MCF 10A (cell line): ENCODE data around the gene KRT39. TPM values are rescaled to one million over a fixed set of nuclear protein-coding genes. Genes with fewer than 3 reads are reported as not detected.

ENCODE experiments used
- BruUV-seq: library from RNA; stranded (reverse); fragments of 400-500 nt; replicated peaks from 2 replicates; lab custom pipeline; 2021; lab: Mats Ljungman, UMichigan
- CTCF ChIA-PET: fragments of 300-600 bp; sonication (Branson Sonifier 250); formaldehyde crosslinking; extraction: SDS; loops from one replicate; lab custom pipeline; 2021; ENCODE audit warnings: antibody characterized with exemption, inconsistent platforms; lab: Yijun Ruan, JAX
- POLR2A ChIA-PET: fragments of 300-600, 350-650 bp; sonication (Branson Sonifier 250); formaldehyde crosslinking; extraction: SDS; loops from one replicate; lab custom pipeline; 2020; ENCODE audit warnings: antibody characterized with exemption, inconsistent platforms; lab: Yijun Ruan, JAX
- DNase-seq: peaks from one replicate; pipeline ENCODE4 v3.0.0-alpha.2; 2018; ENCODE audit not compliant: unreplicated experiment
- H3K27ac Mint-ChIP-seq: one replicate; pipeline ENCODE4 v1.8.0; 2022; ENCODE audit warnings: mild to moderate bottlenecking, low read depth, mixed read lengths; ENCODE audit not compliant: unreplicated experiment
- H3K27me3 Mint-ChIP-seq: one replicate; pipeline ENCODE4 v1.8.0; 2022; ENCODE audit warnings: mixed read lengths; ENCODE audit not compliant: insufficient read depth, unreplicated experiment
- H3K36me3 Mint-ChIP-seq: one replicate; pipeline ENCODE4 v1.8.0; 2022; ENCODE audit warnings: mild to moderate bottlenecking, moderate library complexity, mixed read lengths; ENCODE audit not compliant: insufficient read depth, unreplicated experiment
- H3K4me1 Mint-ChIP-seq: one replicate; pipeline ENCODE4 v1.8.0; 2022; ENCODE audit warnings: mixed read lengths; ENCODE audit not compliant: insufficient read depth, unreplicated experiment
- H3K4me3 Mint-ChIP-seq: one replicate; pipeline ENCODE4 v1.8.0; 2022; ENCODE audit warnings: mild to moderate bottlenecking, moderate library complexity, mixed read lengths; ENCODE audit not compliant: unreplicated experiment
- H3K9me3 Mint-ChIP-seq: one replicate; pipeline ENCODE4 v1.8.0; 2022; ENCODE audit warnings: mixed read lengths; ENCODE audit not compliant: unreplicated experiment
- intact Hi-C: fragments of 100-400 bp; cut with micrococcal nuclease; formaldehyde crosslinking; loops from 2 replicates; pipeline ENCODE4 v1.14.1; 2022
- total RNA-seq: library from RNA; stranded (reverse); gene quantifications from 2 replicates; pipeline ENCODE4 v1.2.3, GENCODE V29; 2022
- TF ChIP-seq, protein P1 (sequence below): fragments of 200-600 bp; IDR thresholded peaks from one replicate; pipeline ENCODE4 v1.8.0; 2022; ENCODE audit warnings: antibody characterized with exemption, mild to moderate bottlenecking; ENCODE audit not compliant: unreplicated experiment

Gene KRT39
- total RNA-seq, 1 experiment from 2014 or later = not detected

DNA sequence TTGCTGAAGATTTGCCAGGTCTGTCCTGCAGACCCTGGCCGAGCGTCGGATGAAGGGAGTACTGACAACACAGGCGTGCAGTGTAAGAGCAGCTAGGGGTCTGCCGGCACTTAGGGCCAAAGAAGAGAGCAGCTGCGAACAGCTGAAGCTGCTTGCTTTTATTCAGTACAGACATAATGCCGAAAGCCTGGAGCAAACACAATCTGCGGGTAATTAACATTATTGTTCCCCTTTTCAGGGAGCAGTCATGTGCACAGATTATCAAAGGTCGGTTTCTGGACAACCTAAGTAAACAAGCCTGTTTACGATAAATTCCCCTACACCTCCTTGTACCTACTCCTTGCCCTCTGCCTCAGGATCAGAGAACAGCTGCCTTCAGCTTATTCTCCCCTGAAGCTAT is 17.3 kb downstream of the KRT39 start:
- H3K4me1 Mint-ChIP-seq = peaks cover 16% of the 10 kb centered on the region
- H3K9me3 Mint-ChIP-seq = no peaks in the 10 kb centered on the region
- H3K27me3 Mint-ChIP-seq = peaks cover 14% of the 10 kb centered on the region
- no peak for DNase-seq
- POLR2A ChIA-PET = no interaction called here
- H3K36me3 Mint-ChIP-seq = peaks cover 7% of the 10 kb centered on the region
- TF ChIP-seq, protein P1, sequence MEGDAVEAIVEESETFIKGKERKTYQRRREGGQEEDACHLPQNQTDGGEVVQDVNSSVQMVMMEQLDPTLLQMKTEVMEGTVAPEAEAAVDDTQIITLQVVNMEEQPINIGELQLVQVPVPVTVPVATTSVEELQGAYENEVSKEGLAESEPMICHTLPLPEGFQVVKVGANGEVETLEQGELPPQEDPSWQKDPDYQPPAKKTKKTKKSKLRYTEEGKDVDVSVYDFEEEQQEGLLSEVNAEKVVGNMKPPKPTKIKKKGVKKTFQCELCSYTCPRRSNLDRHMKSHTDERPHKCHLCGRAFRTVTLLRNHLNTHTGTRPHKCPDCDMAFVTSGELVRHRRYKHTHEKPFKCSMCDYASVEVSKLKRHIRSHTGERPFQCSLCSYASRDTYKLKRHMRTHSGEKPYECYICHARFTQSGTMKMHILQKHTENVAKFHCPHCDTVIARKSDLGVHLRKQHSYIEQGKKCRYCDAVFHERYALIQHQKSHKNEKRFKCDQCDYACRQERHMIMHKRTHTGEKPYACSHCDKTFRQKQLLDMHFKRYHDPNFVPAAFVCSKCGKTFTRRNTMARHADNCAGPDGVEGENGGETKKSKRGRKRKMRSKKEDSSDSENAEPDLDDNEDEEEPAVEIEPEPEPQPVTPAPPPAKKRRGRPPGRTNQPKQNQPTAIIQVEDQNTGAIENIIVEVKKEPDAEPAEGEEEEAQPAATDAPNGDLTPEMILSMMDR = no peak
- H3K4me3 Mint-ChIP-seq = no peak overlapping the region
- no TSS peak for BruUV-seq
- CTCF ChIA-PET = no interaction called here
- intact Hi-C loops = no loop called here
- no peak overlapping the region for H3K27ac Mint-ChIP-seq

DNA sequence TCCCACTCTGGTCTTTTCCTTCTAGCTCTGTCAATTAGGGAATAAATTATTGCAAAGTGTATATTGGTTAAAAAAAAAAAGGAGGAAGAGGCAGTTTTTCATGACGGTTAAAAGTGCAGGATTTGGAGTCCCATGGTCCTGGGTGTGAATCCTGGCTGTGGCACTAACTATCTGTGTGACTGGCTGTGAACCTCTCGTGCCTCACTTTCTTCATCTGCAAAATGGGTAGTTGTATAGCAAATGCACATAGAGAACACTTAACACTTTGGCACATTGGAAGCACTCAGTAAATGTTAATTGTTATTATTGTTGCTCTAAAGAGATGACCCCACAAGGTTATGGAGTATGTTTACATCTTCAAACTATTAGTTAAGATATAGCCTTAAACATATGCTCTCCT is 18.8 kb downstream of the KRT39 start:
- Mint-ChIP-seq H3K9me3 (no peaks in the 10 kb centered on the region), H3K27ac (no peak overlapping the region), H3K27me3 (peaks cover 17% of the 10 kb centered on the region), H3K4me3 (no peak overlapping the region), H3K4me1 (peaks cover 6% of the 10 kb centered on the region), H3K36me3 (peaks cover 7% of the 10 kb centered on the region)
- ChIA-PET POLR2A (interaction anchor here (1.6 kb wide), 1 partner anchor 11 kb away, joined by 3 read pairs; the partner anchor contains the start of gene KRT23), CTCF (no interaction called here)
- intact Hi-C loops = no loop called here
- TF ChIP-seq, protein P1 = no peak
- BruUV-seq = no TSS peak
- DNase-seq = no peak

DNA sequence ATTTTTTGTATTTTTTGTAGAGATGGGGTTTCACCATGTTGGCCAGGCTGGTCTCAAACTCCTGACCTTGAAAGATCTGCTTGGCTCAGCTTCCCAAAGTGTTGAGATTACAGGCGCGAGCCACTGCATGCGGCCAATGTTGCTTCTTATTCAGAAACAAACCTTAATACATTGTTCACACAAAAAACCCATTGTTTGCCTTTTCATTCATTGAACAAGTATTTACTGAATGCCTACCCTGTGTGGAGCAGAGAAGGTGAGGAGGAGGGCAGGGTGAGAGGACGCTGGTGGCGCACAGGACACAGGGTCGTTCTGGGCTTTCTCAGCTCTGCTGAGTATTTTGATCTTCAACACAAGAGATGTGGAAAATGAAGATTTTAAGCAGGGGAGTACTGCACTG is 21.3 kb downstream of the KRT39 start:
- BruUV-seq = no TSS peak
- peaks cover 27% of the 10 kb centered on the region for H3K27me3 Mint-ChIP-seq
- POLR2A ChIA-PET = no interaction called here
- peaks cover 4% of the 10 kb centered on the region for H3K36me3 Mint-ChIP-seq
- no peaks in the 10 kb centered on the region for H3K4me1 Mint-ChIP-seq
- no peak overlapping the region for H3K27ac Mint-ChIP-seq
- H3K9me3 Mint-ChIP-seq = no peaks in the 10 kb centered on the region
- intact Hi-C loops = no loop called here
- CTCF ChIA-PET = interaction anchor here (0.7 to 2.1 kb wide), 3 partner anchors 13 to 387 kb away, joined by 3 to 5 read pairs (median 3); no protein-coding TSS in a partner anchor
- no peak overlapping the region for H3K4me3 Mint-ChIP-seq
- TF ChIP-seq, protein P1 = no peak
- DNase-seq = no peak

DNA sequence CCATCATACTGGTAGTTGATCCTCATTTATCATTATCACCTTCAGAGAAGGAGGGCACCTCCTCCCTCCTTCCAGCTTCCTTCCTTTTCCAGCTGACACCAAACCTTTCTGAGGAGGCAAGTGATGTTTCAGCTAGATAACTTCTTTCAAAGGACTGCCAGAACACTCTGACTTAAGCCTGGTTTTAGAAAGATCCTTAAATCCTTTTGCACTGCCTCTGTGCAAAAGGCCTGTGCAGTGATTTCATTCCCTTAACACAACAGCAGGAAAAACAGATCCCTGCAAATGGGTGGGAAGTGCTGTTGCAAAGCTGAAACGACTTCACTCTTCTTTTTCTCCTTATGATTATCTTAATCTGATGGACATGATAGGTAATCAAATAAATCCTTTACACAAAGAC is 22.2 kb downstream of the KRT39 start:
- BruUV-seq = no TSS peak
- Mint-ChIP-seq H3K4me3 (no peak overlapping the region), H3K4me1 (no peaks in the 10 kb centered on the region), H3K36me3 (no peaks in the 10 kb centered on the region), H3K9me3 (no peaks in the 10 kb centered on the region), H3K27ac (no peak overlapping the region), H3K27me3 (peaks cover 24% of the 10 kb centered on the region)
- CTCF ChIA-PET = interaction anchor here (0.6 to 0.8 kb wide), 3 partner anchors 9 to 388 kb away, joined by 3 read pairs; no protein-coding TSS in a partner anchor
- intact Hi-C loops = no loop called here
- TF ChIP-seq, protein P1 = no peak
- POLR2A ChIA-PET = interaction anchor here (0.6 kb wide), 1 partner anchor 74 kb away, joined by 5 read pairs; no protein-coding TSS in a partner anchor
- no peak for DNase-seq
